GM18867 (cell line): ENCODE results near the gene CFAP65.

Source experiments
- ATAC-seq: cut with Tn5 transposase; IDR thresholded peaks from one replicate; pipeline ENCODE4 v1.9.1; 2021; ENCODE audit warnings: mild to moderate bottlenecking, moderate library complexity; ENCODE audit not compliant: unreplicated experiment

The CFAP65 gene

DNA sequence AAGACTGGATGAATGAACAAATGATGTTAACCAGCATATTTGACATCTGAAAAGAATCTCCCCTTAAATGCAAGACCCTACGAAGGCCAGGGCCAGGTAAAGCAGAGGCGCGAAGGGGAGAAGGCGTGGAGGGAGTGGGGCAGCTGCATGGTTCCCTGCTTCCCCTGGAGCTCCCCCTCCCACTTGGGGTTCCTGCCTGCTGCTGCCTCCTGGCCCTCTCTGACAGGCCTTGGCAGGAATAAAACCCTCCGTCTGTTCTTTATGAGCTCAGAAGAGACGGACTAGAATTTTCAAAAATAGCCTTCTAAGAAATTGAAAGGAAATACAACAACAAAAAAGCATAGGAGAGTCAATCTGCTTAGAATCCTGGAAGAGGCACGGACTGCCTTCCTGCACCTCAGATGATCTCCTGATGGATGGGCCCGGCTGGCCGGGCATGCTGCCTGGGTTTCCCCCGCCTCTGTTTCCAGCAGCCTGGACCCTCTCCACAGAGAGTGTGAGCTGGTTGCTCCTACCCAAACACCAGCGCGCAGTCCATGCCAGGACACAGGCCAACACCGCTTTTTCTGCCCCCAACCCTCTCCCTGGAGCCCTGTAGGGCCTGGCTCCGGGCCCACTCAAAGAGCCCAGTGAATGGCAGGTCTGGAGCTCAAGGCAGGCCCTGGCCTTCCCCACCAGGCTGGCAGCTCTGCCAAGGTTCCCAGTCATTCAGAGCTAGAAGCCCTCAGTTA lies 23.9 kb downstream of the CFAP65 start:
- no peak for ATAC-seq

DNA sequence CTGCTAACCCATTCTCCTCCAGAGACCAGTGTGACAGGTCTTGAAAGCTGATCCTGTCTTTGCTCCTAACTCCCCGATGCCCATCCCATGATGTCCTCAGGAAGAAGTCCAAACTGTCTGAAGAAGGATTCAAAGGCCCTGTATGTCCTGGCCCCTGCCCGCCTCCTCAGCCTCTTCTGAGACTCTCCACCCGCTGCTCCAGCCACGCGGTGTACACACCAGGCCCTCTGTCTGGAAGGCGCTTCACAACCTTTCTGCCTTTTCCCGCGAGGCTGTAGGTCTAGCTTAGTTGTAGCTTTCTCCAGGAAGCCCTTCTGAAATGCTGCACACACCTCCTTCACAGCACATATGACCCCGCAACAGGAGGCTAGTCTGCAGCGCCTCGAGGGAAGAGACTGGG lies 24.6 kb downstream of the CFAP65 start:
- no peak for ATAC-seq

DNA sequence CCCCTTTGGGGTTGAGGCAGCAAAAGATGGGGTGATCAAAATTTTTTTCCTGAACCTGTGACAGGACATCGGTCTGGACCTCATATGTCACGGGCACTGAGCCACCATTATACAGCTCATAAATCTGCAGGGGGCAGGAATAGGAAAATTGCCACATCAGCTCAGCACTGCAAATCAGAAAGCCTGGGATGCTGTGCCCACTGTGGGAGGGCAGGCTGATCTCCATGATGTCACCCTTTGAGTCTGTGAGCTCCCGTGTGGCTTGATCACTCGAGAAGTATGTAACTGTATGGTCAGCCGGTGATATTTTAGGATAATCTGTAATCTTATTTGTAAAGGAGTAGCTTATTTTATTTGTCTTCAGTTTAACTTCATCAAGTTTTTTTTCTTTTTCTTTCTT lies 30.4 kb downstream of the CFAP65 start:
- no peak for ATAC-seq

GRCh38 chr2:219010162-219010756 lies 31.1 kb downstream of the CFAP65 start:
- ATAC-seq = peak; percentile 57

DNA sequence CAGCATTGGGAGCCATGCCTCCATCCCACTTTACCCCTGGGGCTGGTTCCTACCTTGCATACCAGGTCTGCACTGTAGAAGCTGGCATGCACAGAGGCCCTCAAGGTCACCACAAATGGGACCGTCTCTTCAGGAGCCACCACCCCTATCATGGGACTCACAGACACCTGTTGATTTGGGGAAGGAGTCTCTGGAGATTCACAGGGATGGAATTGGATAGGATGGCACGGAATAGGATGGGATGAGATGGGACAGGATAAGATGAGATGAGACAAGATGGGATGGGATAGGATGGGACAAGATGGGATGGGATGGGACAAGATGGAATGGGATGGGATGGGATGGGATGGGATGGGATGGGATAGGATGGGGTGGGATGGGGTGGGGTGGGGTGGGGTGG lies 32.0 kb downstream of the CFAP65 start:
- no peak for ATAC-seq

GRCh38 chr2:219003979-219004378 lies 37.3 kb downstream of the CFAP65 start:
- no peak for ATAC-seq

- ATAC-seq = no peak
Observed at GRCh38 chr2:219003267-219003634, 38.1 kb downstream of the CFAP65 start.

DNA sequence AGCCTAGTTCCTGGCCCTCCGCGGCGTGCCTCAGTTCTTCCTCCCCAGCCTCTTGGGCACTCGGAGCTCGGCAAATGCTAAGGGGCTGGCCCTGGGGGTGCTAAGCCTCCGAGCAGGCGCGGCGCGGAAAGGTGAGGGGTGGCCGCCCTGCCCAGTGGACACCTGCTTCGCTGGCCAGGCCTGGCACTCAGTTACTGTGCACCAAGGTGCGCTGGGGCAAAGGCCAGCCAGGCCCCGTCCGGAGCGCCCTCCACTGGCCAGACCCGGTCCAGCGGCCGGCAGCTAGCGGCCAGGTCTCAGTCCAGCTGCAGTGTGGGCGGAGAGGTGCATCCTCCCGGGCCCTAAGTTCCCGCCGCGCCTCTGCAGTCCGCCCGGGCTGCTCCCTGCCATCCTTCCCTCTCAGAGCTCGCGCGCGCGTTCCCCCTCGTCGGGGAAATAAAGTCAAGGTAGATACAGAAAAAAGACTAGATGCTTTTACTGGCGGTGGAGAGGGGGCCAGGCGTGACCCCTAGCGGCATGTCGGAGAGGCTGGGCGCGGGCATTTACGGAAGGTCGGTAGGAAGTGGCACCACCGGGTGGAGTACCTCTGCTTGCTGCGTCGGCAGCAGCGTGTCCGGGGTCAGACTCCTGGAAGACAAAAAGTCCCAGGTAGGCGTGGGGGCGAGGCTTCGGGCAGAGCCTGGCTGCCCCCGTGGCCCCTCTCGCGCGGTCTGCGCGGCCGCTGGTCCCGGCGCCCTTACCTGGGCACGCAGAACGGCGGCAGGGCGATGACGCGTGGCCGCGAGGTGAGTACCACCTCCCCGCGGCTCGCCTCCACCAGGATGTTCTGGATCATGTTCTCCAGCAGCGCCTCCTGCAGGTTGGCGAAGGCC lies 38.7 kb downstream of the CFAP65 start:
- no peak for ATAC-seq

GRCh38 chr2:219001577-219002394 lies 39.5 kb downstream of the CFAP65 start:
- no peak for ATAC-seq

GRCh38 chr2:219001100-219001576 lies 40.2 kb downstream of the CFAP65 start:
- no peak for ATAC-seq

GRCh38 chr2:219000569-219000960 lies 40.8 kb downstream of the CFAP65 start:
- no peak for ATAC-seq

- no peak for ATAC-seq
Observed at GRCh38 chr2:218999881-219000568, 41.3 kb downstream of the CFAP65 start.

GRCh38 chr2:218999021-218999880 lies 42.1 kb downstream of the CFAP65 start:
- ATAC-seq = no peak

DNA sequence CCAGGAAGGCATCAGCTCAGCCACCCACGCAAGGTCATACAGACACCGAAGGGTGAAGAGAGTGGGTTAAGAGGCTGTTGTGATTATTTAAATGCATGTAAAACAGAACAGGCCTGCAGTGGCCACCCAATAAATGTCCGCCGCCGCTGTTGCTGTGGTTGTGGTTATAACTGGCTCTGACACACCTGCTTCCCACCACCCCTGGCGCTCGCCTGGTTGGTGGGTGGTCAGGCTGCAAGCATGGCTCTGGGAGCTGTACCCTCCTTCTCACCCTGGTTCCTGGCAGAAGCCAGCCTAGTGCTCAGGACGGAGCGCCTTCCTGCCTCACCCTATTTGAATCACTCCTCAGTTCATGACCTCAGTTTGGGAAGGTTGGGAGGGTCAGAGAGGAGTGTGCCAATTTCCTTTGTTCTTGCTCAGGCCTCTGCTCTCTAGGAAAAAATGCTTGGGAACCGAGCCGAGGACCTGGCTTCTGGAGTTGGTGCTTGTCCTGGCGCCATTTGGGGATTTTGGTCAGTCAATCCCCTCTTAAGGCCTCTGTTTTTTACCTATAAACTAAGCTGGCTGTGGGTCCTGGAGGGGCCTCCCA lies 42.8 kb downstream of the CFAP65 start:
- no peak for ATAC-seq

GRCh38 chr2:218997731-218998130 lies 43.6 kb downstream of the CFAP65 start:
- no peak for ATAC-seq

- no peak for ATAC-seq
Observed at GRCh38 chr2:218996937-218997336, 44.4 kb downstream of the CFAP65 start.

- peak; percentile 52 for ATAC-seq
Observed at GRCh38 chr2:218995972-218996711, 45.2 kb downstream of the CFAP65 start.

GRCh38 chr2:218995561-218995960 lies 45.8 kb downstream of the CFAP65 start:
- ATAC-seq = no peak
